A673 (cell line): ENCODE data around the gene ASPRV1. TPM values are rescaled to one million over a fixed set of nuclear protein-coding genes. Genes with fewer than 3 reads are reported as not detected.

Experiments
- BruUV-seq: library from RNA; stranded (reverse); fragments of 400-500 nt; replicated peaks from 2 replicates; lab custom pipeline; 2021; lab: Mats Ljungman, UMichigan
- CTCF ChIA-PET: fragments of 300-600 bp; sonication (Branson Sonifier 250); formaldehyde crosslinking; loops from one replicate; lab custom pipeline; 2022; ENCODE audit warnings: antibody characterized with exemption; lab: Charles Lee
- POLR2A ChIA-PET: fragments of 300-600 bp; sonication (Branson Sonifier 250); formaldehyde crosslinking; loops from one replicate; lab custom pipeline; 2022; ENCODE audit warnings: antibody characterized with exemption; ENCODE audit not compliant: low non-redundant PET; lab: Charles Lee
- DNase-seq: peaks from one replicate; pipeline ENCODE4 v3.0.0-alpha.2; 2015; ENCODE audit warnings: low spot score
- H3K27ac ChIP-seq: fragments of 200-600 bp; sonication (generic); 2 replicates; pipeline ENCODE4 v1.5.1; 2016; ENCODE audit warnings: mixed run types, low read depth, mild to moderate bottlenecking, mixed read lengths, antibody characterized with exemption, low read length; ENCODE audit not compliant: poor library complexity, severe bottlenecking
- H3K27me3 ChIP-seq: fragments of 200-600 bp; sonication (generic); replicated peaks from 2 replicates; pipeline ENCODE4 v1.6.1; 2017; ENCODE audit warnings: mixed run types, low read depth, mild to moderate bottlenecking, mixed read lengths, antibody characterized with exemption, low read length; ENCODE audit not compliant: insufficient read depth, poor library complexity
- H3K36me3 ChIP-seq: fragments of 200-600 bp; sonication (generic); 2 replicates; pipeline ENCODE4 v1.6.1; 2016; ENCODE audit warnings: mixed run types, mild to moderate bottlenecking, mixed read lengths, antibody characterized with exemption, low read length; ENCODE audit not compliant: insufficient read depth, poor library complexity, severe bottlenecking
- H3K4me1 ChIP-seq: fragments of 200-600 bp; sonication (generic); 2 replicates; pipeline ENCODE4 v1.6.1; 2017; ENCODE audit warnings: mixed run types, mild to moderate bottlenecking, mixed read lengths, antibody characterized with exemption, low read length; ENCODE audit not compliant: insufficient read depth, poor library complexity, severe bottlenecking
- H3K4me3 ChIP-seq: fragments of 200-600 bp; sonication (generic); 2 replicates; pipeline ENCODE4 v1.5.1; 2016; ENCODE audit warnings: low read depth, mixed run types, mild to moderate bottlenecking, mixed read lengths, low read length; ENCODE audit not compliant: poor library complexity, severe bottlenecking
- H3K9me3 ChIP-seq: fragments of 200-600 bp; sonication (generic); 2 replicates; pipeline ENCODE4 v1.6.1; 2016; ENCODE audit warnings: mixed run types, low read depth, mild to moderate bottlenecking, mixed read lengths, antibody characterized with exemption, low read length; ENCODE audit not compliant: poor library complexity, severe bottlenecking
- CTCF ChIP-seq: fragments of 300-800, 200-600 bp; sonication (generic); conservative IDR thresholded peaks from 2 replicates; pipeline ENCODE4 v1.5.1; 2017; ENCODE audit warnings: low read depth, mild to moderate bottlenecking, antibody characterized with exemption, low read length, moderate library complexity, mixed read lengths
- EZH2 ChIP-seq: fragments of 200-600 bp; sonication (generic); IDR thresholded peaks from 2 replicates; pipeline ENCODE4 v1.6.1; 2017; ENCODE audit warnings: borderline replicate concordance, low read depth, mild to moderate bottlenecking, mixed read lengths, antibody characterized with exemption, low read length; ENCODE audit not compliant: poor library complexity, severe bottlenecking
- intact Hi-C: fragments of 100-400 bp; cut with micrococcal nuclease; formaldehyde crosslinking; loops from one replicate; pipeline ENCODE4 v1.10.0; 2022; ENCODE audit not compliant: unreplicated experiment
- total RNA-seq: library from RNA; stranded (reverse); gene quantifications from 2 replicates; pipeline ENCODE4 v1.2.3, GENCODE V29; 2021

The ASPRV1 gene
- total RNA-seq, 1 experiment from 2014 or later = 0.73 TPM

GRCh38 chr2:69911985-69912563 is 49.4 kb downstream of the ASPRV1 start:
- no TSS peak for BruUV-seq
- H3K27me3 ChIP-seq = no peaks in the 10 kb centered on the region
- no peak overlapping the region for H3K4me3 ChIP-seq
- H3K9me3 ChIP-seq = no peaks in the 10 kb centered on the region
- H3K4me1 ChIP-seq = no peaks in the 10 kb centered on the region
- ChIA-PET CTCF (interaction anchor here (0.6 to 1.0 kb wide), 2 partner anchors 187 to 389 kb away, joined by 3 to 5 read pairs; no protein-coding TSS in a partner anchor), POLR2A (no interaction called here)
- H3K27ac ChIP-seq = no peak overlapping the region
- intact Hi-C loops = loop anchor here (2.0 to 5.0 kb wide), 2 partner anchors 335 to 391 kb away; partner anchors contain the start of genes FAM136A and TIA1
- no peak for TF ChIP-seq EZH2
- peak; percentile 69 for TF ChIP-seq CTCF
- DNase-seq = peak; percentile 78
- peaks cover 6% of the 10 kb centered on the region for H3K36me3 ChIP-seq

Other genes starting within 250 kb of the ASPRV1 start
- 5.1 and 6.5 TPM in 2 replicates for gene ANXA4, start 219.5 kb downstream of the ASPRV1 start, total RNA-seq
- 20.8 and 24.1 TPM in 2 replicates for gene GMCL1, start 132.0 kb downstream of the ASPRV1 start, total RNA-seq
- 72.5 and 76.3 TPM in 2 replicates for gene SNRNP27, start 67.7 kb downstream of the ASPRV1 start, total RNA-seq
- 2.7 and 3.7 TPM in 2 replicates for gene MXD1, start 46.5 kb downstream of the ASPRV1 start, total RNA-seq
- 343 and 350 TPM in 2 replicates for gene PCBP1, start 125.8 kb upstream of the ASPRV1 start, total RNA-seq
- gene C2orf42, start 229.4 kb upstream of the ASPRV1 start, total RNA-seq = 15.3 and 17.0 TPM in 2 replicates